IgD-negative memory B cell (primary cell): ENCODE data around the gene UGT1A3. TPM values are rescaled to one million over a fixed set of nuclear protein-coding genes. Genes with fewer than 3 reads are reported as not detected.
"Not testable (repeated sequence)": the region's sequence is repeated elsewhere in the genome, so short reads cannot be mapped to it uniquely, and the experiment has no call there.

ENCODE experiments used
- H3K27ac Mint-ChIP-seq, 3 donors: one replicate each; pipeline ENCODE4 v1.8.0; 2020 to 2022; ENCODE audit warnings: mild to moderate bottlenecking in 3 of 3, mixed read lengths in 3 of 3, moderate library complexity in 1 of 3
- H3K27me3 Mint-ChIP-seq: one replicate; pipeline ENCODE4 v1.8.0; 2021; ENCODE audit warnings: mixed read lengths
- H3K36me3 Mint-ChIP-seq: one replicate; pipeline ENCODE4 v1.8.0; 2020; ENCODE audit warnings: mild to moderate bottlenecking, mixed read lengths
- H3K4me1 Mint-ChIP-seq, 3 donors: one replicate each; pipeline ENCODE4 v1.8.0; 2020 to 2022; ENCODE audit warnings: mixed read lengths in 3 of 3, mild to moderate bottlenecking in 1 of 3
- H3K4me3 Mint-ChIP-seq, 4 donors: one replicate each; pipeline ENCODE4 v1.8.0; 2020 to 2022; ENCODE audit warnings: mild to moderate bottlenecking in 4 of 4, mixed read lengths in 4 of 4, moderate library complexity in 3 of 4
- H3K9me3 Mint-ChIP-seq, 3 donors: one replicate each; pipeline ENCODE4 v1.8.0; 2020 to 2021; ENCODE audit warnings: mixed read lengths in 3 of 3, mild to moderate bottlenecking in 1 of 3
- polyA plus RNA-seq: library from polyadenylated mRNA; unstranded; fragments of 300-500 nt; fragmentation: Illumina TruSeq; gene quantifications from one replicate; pipeline ENCODE4 v1.2.3, GENCODE V29; 2021

UGT1A3 gene
- polyA plus RNA-seq, 1 donor from 2014 or later: not detected

DNA sequence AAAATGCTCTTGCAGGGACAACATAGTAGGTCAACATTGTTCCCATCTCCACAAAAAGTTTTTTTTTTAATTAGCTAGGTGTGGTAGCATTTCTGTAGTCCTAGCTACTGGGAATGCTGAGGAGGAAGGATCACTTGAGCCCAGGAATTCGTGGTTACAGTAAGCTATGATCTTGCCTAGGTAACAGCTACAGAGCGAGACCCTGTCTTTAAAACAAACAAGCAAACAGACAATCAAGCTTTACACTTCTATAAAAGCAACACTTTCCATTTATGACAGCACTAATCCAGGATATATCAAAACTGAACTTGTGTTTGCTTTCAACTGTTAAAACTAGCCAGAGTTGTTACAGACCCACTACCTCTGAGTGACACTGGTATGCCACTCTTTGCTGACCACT, 12.0 kb downstream of the UGT1A3 start:
- Mint-ChIP-seq H3K4me1 (no peaks in the 10 kb centered on the region), H3K4me3 (no peak overlapping the region), H3K9me3 (no peaks in the 10 kb centered on the region), H3K27ac (no peak overlapping the region), H3K36me3 (no peaks in the 10 kb centered on the region), H3K27me3 (peaks cover 16% of the 10 kb centered on the region)

DNA sequence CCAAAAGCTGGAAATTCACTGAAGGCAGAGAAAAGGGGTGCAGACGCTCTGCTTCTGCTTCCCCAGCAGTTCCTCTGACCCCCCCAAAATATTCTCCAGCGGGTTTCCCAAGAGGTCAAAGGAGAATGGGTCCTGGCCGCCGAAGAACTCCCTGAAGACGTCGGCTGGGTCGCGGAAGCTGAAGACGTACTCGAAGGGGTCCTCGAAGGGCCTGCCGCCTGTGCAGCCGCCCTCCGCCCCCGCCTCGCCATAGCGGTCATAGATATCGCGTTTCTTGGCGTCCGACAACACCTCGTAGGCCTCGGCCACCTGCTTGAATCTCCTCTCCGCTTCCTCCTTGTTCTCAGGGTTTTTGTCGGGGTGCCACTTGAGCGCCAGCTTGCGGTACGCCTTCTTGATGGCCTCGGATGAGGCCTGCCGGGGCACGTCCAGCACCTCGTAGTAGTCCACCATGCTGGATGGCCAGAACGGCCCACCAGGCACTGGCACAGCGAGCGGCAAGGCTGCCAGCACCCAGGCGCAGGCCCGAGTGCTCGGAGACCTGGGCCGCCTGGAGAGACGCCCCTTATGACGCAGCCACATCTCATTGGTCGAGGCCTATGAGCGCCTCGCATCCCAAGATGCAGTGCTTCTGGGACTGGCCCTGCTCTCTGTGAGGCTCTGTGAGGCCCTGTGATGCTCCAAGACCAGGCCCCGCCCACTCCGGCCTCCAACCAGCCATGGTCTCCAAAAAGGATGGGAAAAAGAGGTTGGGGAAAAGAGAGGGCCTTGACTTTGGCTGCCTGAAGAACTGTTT, 14.8 kb downstream of the UGT1A3 start:
- Mint-ChIP-seq H3K27ac (no peak overlapping the region), H3K9me3 (peaks cover 0 to 5% (median 0%) of the 10 kb centered on the region in 3 donors)

DNA sequence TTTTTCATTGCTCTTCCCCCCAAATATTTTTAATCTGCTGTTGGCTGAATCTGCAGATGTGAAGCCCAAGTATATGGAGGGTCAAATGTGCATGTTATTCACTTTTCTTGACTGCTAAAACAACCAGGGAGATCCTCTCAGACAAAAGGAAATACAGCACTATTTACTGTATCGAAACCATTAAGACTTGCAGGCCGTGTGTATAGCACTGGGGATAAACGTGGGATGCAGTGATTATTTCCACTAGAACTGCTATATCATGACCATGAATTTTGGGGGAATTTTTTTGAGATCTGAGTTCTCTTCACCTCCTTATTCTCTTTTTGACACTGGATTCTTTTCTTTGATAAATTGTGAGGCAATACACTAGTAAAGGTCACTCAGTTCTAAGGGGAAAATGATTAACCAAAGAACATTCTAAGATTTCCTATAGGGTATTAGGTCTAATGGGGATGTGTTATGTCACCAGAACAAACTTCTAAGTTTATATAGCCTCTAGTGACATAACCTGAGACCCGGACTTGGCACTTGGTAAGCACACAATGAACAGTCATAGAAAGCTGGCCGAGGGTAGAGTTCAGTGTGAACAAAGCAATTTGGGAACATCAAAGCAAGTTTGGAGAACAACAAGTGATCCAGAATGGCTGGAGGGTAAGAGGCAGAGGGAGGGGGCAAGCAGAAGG, 16.4 kb downstream of the UGT1A3 start:
- Mint-ChIP-seq H3K36me3 (no peaks in the 10 kb centered on the region), H3K27me3 (peaks cover 20% of the 10 kb centered on the region), H3K4me1 (no peaks in the 10 kb centered on the region), H3K9me3 (peaks cover 4 to 10% (median 6%) of the 10 kb centered on the region in 3 donors), H3K27ac (no peak overlapping the region), H3K4me3 (no peak overlapping the region)

More for the DNA sequence above, 14.8 kb downstream of the UGT1A3 start:
- Mint-ChIP-seq H3K27me3 (peaks cover 24% of the 10 kb centered on the region), H3K36me3 (no peaks in the 10 kb centered on the region), H3K4me3 (no peak overlapping the region), H3K4me1 (no peaks in the 10 kb centered on the region)

DNA sequence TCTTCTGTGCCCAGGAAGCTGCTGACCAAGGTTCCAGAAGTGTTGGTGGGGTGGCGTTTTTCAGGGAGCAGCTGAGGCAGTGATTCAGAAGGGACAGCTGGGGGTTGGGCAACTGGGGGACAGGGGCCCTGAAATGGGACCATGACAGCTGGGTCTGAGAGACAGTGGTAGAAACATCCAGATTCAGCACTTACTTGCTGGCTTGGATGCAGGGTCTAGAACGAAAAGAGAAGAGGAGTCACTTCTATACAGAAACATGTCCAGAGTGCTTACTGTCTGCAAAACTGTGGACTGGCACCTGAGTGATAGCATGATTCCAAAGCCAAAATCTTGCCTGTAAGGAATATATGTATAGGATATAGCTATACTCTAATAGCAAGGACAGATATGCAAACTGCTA, 17.0 kb downstream of the UGT1A3 start:
- peaks cover 19% of the 10 kb centered on the region for H3K27me3 Mint-ChIP-seq
- H3K36me3 Mint-ChIP-seq: not testable (repeated sequence)

DNA sequence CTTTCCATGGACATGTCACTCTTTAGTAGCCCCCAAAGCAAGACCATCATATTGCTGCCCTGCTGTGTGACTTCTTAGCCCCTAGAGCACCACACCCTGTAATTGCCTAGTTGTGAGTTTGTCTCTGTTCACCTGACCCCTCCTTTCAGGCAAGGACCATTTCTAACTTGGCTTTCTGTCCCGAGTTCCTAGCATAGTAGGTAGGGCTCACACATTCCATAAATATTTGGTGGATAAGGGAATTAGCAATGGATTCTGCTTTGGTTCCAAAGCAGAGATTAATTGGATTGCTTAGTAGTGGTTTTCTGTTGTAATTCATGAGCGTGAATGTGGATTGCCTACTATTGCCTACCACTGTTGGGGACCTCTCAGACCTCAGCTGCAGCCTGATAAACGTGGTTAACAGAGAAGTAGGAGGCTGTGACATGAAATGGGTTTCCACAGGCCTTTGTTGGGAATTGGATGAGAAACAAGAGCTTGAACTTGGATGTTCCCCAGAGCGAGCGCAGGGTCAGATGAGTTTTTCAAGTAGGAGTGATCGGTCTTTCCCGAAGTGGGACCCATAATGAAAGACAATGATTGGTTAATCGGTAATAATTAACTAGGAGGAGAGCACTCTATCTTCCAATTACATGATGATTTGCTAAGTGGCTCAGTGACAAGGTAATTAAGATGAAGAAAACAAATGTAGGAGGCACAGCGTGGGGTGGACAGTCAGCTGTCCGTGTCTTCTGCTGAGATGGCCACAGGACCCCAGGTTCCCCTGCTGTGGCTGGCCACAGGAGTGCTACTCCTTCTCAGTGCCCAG, 17.8 kb downstream of the UGT1A3 start:
- Mint-ChIP-seq H3K4me3 (no peak overlapping the region), H3K9me3 (peaks cover 7 to 18% (median 15%) of the 10 kb centered on the region in 3 donors), H3K27me3 (peaks cover 19% of the 10 kb centered on the region), H3K36me3 (no peaks in the 10 kb centered on the region), H3K27ac (no peak overlapping the region), H3K4me1 (no peaks in the 10 kb centered on the region)

More for the DNA sequence above, 17.0 kb downstream of the UGT1A3 start:
- H3K9me3 Mint-ChIP-seq: peaks cover 5 to 13% (median 7%) of the 10 kb centered on the region in 3 donors
- H3K4me1 Mint-ChIP-seq, H3K27ac Mint-ChIP-seq, H3K4me3 Mint-ChIP-seq: not testable (repeated sequence)

DNA sequence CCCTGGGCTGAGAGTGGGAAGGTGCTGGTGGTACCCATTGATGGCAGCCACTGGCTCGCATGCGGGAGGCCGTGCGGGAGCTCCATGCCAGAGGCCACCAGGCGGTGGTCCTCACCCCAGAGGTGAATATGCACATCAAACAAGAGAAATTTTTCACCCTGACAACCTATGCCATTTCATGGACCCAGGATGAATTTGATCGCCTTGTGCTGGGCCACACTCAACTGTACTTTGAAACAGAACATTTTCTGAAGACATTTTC, 18.4 kb downstream of the UGT1A3 start:
- H3K27me3 Mint-ChIP-seq: peaks cover 19% of the 10 kb centered on the region

DNA sequence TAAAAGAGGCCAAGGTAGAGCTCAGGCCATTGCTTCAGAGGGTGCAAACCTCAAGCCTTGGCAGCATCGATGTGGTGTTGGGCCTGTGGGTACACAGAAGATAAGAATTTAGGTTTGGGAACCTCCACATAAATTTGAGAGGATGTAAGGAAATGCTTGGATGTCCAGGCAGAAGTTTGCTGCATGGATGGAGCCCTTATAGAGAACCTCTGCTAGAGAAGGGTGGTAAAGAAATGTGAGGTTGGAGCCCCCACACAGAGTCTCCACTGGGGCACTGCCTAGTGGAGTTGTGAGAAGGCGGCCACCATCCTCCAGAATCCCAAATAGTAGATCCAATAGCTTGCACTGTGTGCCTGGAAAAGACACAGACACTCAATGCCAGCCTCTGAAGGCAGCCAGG, 21.8 kb downstream of the UGT1A3 start:
- H3K4me3 Mint-ChIP-seq, H3K4me1 Mint-ChIP-seq, H3K36me3 Mint-ChIP-seq, H3K27ac Mint-ChIP-seq: not testable (repeated sequence)
- H3K27me3 Mint-ChIP-seq: peaks cover 16% of the 10 kb centered on the region
- peaks cover 9 to 22% (median 16%) of the 10 kb centered on the region in 3 donors for H3K9me3 Mint-ChIP-seq

More for the DNA sequence above, 18.4 kb downstream of the UGT1A3 start:
- H3K4me3 Mint-ChIP-seq: no peak overlapping the region
- H3K4me1 Mint-ChIP-seq: no peaks in the 10 kb centered on the region
- H3K36me3 Mint-ChIP-seq: no peaks in the 10 kb centered on the region
- H3K9me3 Mint-ChIP-seq: peaks cover 7 to 21% (median 16%) of the 10 kb centered on the region in 3 donors
- H3K27ac Mint-ChIP-seq: no peak overlapping the region

DNA sequence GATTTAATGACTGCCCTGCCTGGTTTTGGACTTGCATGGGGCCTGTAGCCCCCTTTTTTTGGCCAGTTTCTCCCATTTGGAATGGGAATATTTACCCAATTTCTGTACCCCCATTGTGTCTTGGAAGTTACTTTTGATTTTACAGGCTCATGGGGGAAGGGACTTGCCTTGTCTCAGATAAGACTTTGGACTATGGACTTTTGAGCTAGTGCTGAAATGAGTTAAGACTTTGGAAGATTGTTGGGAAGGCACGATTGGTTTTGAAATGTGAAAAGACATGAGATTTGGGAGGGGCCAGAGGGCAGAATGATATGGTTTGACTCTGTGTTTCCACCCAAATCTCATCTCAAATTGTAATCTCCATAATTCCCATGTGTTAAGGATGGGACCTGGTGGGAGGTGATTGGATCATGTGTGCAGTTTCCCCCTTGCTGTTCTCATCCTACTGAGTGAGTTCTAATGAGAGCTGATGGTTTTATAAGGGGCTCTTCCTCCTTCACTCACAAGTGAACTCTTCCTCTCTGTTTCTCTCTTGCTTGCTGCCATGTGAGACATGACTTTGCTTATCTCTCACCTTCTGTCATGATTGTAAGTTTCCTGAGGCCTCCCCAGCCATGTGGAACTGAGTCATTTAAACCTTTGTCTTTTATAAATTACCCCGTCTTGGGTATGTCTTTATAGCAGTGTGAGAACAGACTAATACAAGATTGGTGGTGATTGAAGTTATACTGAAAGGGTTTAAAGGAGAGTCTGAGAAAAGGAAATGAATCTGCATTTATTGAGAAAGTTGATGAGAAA, 22.6 kb downstream of the UGT1A3 start:
- not testable (repeated sequence) for H3K4me1 Mint-ChIP-seq, H3K36me3 Mint-ChIP-seq
- H3K4me3 Mint-ChIP-seq: peak overlapping the region in 1 of 4 donors; percentile 40

DNA sequence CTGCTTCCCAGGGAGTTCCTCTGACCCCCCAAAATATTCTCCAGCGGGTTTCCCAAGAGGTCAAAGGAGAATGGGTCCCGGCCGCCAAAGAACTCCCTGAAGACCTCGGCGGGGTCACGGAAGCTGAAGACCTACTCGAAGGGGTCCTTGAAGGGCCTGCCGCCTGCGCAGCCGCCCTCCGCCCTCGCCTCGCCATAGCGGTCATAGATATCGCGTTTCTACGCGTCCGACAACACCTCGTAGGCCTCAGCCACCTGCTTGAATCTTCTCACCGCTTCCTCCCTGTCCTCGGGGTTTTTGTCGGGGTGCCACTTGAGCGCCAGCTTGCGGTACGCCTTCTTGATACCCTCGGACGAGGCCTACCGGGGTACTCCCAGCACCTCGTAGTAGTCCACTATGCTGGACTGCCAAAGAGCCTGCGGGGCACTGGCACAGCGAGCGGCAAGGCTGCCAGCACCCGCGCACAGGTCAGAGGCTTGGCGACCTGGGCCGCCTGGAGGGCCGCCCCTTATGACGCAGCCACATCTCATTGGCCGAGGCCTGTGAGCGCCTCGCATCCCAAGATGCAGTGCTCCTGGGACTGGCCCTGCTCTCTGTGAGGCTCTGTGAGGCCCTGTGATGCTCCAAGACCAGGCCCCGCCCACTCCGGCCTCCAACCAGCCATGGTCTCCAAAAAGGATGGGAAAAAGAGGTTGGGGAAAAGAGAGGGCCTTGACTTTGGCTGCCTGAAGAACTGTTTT, 26.2 kb downstream of the UGT1A3 start:
- Mint-ChIP-seq H3K27ac (no peak overlapping the region), H3K9me3 (peaks cover 6 to 14% (median 12%) of the 10 kb centered on the region in 3 donors), H3K36me3 (peaks cover 2% of the 10 kb centered on the region), H3K4me1 (no peaks in the 10 kb centered on the region), H3K4me3 (no peak overlapping the region), H3K27me3 (peaks cover 1% of the 10 kb centered on the region)

More for the DNA sequence above, 22.6 kb downstream of the UGT1A3 start:
- Mint-ChIP-seq H3K27me3 (peaks cover 16% of the 10 kb centered on the region), H3K27ac (peak overlapping the region in 1 of 3 donors; percentile 60), H3K9me3 (peaks cover 9 to 22% (median 16%) of the 10 kb centered on the region in 3 donors)

DNA sequence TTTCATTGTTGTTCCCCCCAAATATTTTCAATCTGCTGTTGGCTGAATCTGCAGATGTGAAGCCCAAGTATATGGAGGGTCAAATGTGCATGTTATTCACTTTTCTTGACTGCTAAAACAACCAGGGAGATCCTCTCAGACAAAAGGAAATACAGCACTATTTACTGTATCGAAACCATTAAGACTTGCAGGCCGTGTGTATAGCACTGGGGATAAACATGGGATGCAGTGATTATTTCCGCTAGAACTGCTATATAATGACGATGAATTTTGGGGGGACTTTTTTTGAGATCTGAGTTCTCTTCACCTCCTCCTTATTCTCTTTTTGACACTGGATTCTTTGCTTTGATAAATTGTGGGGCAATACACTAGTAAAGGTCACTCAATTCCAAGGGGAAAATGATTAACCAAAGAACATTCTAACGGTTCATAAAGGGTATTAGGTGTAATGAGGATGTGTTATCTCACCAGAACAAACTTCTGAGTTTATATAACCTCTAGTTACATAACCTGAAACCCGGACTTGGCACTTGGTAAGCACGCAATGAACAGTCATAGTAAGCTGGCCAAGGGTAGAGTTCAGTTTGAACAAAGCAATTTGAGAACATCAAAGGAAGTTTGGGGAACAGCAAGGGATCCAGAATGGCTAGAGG, 27.7 kb downstream of the UGT1A3 start:
- Mint-ChIP-seq H3K4me1 (no peaks in the 10 kb centered on the region), H3K36me3 (peaks cover 2% of the 10 kb centered on the region), H3K27ac (no peak overlapping the region), H3K4me3 (no peak overlapping the region), H3K27me3 (peaks cover 1% of the 10 kb centered on the region), H3K9me3 (peaks cover 2 to 5% (median 2%) of the 10 kb centered on the region in 3 donors)

DNA sequence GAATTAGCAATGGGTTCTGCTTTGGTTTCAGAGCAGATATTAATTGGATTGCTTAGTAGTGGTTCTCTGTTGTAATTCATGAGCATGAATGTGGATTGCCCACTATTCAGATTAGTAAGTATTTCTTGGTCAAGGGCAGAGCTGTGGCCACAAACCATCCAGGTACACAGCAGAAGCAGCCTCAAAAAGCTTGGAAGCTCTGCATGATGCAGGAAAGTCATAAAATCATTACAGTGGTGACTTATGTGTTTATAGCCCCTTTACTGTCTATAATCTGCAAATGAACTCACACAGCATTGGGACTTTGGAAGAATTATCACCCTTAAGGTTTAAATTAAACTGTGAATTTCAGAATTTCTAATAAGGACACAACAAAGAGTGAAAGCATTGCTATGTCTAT, 29.3 kb downstream of the UGT1A3 start:
- Mint-ChIP-seq H3K27ac (no peak overlapping the region), H3K9me3 (peaks cover 0 to 2% (median 0%) of the 10 kb centered on the region in 3 donors), H3K4me3 (no peak overlapping the region), H3K4me1 (no peaks in the 10 kb centered on the region), H3K36me3 (peaks cover 2% of the 10 kb centered on the region), H3K27me3 (no peaks in the 10 kb centered on the region)

DNA sequence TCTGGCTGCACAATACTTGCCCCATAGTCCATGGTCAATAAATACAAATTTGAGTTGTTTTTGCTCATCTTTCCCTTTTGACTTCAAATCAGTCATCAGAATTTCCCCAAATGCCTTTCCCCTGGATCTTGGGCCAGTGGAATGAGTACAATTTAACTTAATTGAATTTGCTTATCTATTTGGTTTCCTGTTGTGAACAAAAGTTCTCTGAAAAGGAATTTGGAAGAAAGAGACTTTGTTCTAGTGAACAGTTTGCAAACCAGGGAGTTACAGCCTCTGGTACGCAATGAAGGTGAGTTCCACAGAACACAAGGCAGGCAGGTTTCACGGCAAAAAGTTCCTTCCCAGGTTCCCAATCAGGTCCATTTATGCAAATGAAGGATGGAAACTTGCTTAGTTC, 30.0 kb downstream of the UGT1A3 start:
- H3K4me1 Mint-ChIP-seq: no peaks in the 10 kb centered on the region
- H3K4me3 Mint-ChIP-seq: no peak overlapping the region
- peaks cover 0 to 2% (median 0%) of the 10 kb centered on the region in 3 donors for H3K9me3 Mint-ChIP-seq
- peaks cover 2% of the 10 kb centered on the region for H3K36me3 Mint-ChIP-seq
- no peak overlapping the region for H3K27ac Mint-ChIP-seq
- H3K27me3 Mint-ChIP-seq: peaks cover 2% of the 10 kb centered on the region

DNA sequence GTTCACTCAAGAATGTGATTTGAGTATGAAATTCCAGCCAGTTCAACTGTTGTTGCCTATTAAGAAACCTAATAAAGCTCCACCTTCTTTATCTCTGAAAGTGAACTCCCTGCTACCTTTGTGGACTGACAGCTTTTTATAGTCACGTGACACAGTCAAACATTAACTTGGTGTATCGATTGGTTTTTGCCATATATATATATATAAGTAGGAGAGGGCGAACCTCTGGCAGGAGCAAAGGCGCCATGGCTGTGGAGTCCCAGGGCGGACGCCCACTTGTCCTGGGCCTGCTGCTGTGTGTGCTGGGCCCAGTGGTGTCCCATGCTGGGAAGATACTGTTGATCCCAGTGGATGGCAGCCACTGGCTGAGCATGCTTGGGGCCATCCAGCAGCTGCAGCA, 31.2 kb downstream of the UGT1A3 start, which contains the start of gene UGT1A1:
UGT1A1 (plus strand) TSS at position 228 of the 400 bp plus-strand sequence; CDS start at position 246, 18 bp downstream.
- H3K27me3 Mint-ChIP-seq: peaks cover 8% of the 10 kb centered on the region
- peaks cover 0 to under 1% (median 0%) of the 10 kb centered on the region in 3 donors for H3K9me3 Mint-ChIP-seq
- H3K27ac Mint-ChIP-seq: no peak within 1 kb of the TSS
- H3K4me3 Mint-ChIP-seq: no peak within 1 kb of the TSS
- no peaks in the 10 kb centered on the region for H3K4me1 Mint-ChIP-seq
- H3K36me3 Mint-ChIP-seq: peaks cover 2% of the 10 kb centered on the region
